Spleen (tissue), 11 donors: ENCODE measurements around the gene SBSN. TPM values are rescaled to one million over a fixed set of nuclear protein-coding genes. Genes with fewer than 3 reads are reported as not detected.

Source experiments
- DNase-seq: peaks from one replicate; pipeline ENCODE4 v3.0.0-alpha.2; 2020
- H3K27ac ChIP-seq, 8 donors: fragments of 200-600 bp; sonication (generic) in 7 of 8; 1 replicate in 4 of 8; 2 replicates in 4 of 8; pipeline versions ENCODE4 v1.5.0 to v1.8.0; 2016 to 2021; ENCODE audit warnings: inconsistent platforms in 4 of 8, mild to moderate bottlenecking in 4 of 8, moderate library complexity in 1 of 8
- H3K27me3 ChIP-seq, 7 donors: fragments of 200-600 bp; sonication (generic) in 6 of 7; replicated peaks in 1 of 7; 1 replicate in 4 of 7; 2 replicates in 3 of 7; pipeline versions ENCODE4 v1.5.0 to v1.8.0; 2016 to 2021; ENCODE audit warnings: inconsistent platforms in 3 of 7, mild to moderate bottlenecking in 1 of 7
- H3K36me3 ChIP-seq, 6 donors: fragments of 200-600 bp; sonication (generic) in 5 of 6; 1 replicate in 4 of 6; 2 replicates in 2 of 6; pipeline versions ENCODE4 v1.5.0 to v1.8.0; 2016 to 2021; ENCODE audit warnings: inconsistent platforms in 2 of 6
- H3K4me1 ChIP-seq, 6 donors: fragments of 200-600 bp; sonication (generic) in 5 of 6; 1 replicate in 3 of 6; 2 replicates in 3 of 6; pipeline versions ENCODE4 v1.5.0 to v1.8.0; 2016 to 2021; ENCODE audit warnings: inconsistent platforms in 3 of 6
- H3K4me3 ChIP-seq, 8 donors: fragments of 200-600 bp; sonication (generic) in 7 of 8; 1 replicate in 4 of 8; 2 replicates in 4 of 8; pipeline versions ENCODE4 v1.5.0 to v1.8.0; 2016 to 2021; ENCODE audit warnings: inconsistent platforms in 4 of 8, mild to moderate bottlenecking in 4 of 8, moderate library complexity in 2 of 8
- H3K9me3 ChIP-seq, 8 donors: fragments of 200-600 bp; sonication (generic) in 7 of 8; 1 replicate in 4 of 8; 2 replicates in 4 of 8; pipeline versions ENCODE4 v1.5.0 to v1.8.0; 2016 to 2021; ENCODE audit warnings: inconsistent platforms in 4 of 8
- CTCF ChIP-seq, 11 experiments: fragments of 200-600 bp in 7 of 11; fragments of 450-650 bp in 4 of 11; sonication (generic) in 4 of 11; IDR thresholded peaks in 8 of 11; conservative IDR thresholded peaks in 3 of 11; 1 replicate in 7 of 11; 2 replicates in 4 of 11; pipeline versions ENCODE4 v1.4.0 to v1.8.0; 2016 to 2021; ENCODE audit warnings: antibody characterized with exemption in 11 of 11, inconsistent platforms in 4 of 11, mild to moderate bottlenecking in 1 of 11
- POLR2A ChIP-seq, 3 donors: fragments of 450-650 bp; IDR thresholded peaks; one replicate each; pipeline ENCODE4 v1.5.1; 2017; ENCODE audit warnings: antibody characterized with exemption in 3 of 3, mild to moderate bottlenecking in 1 of 3
- POLR2AphosphoS5 ChIP-seq, 3 donors: sonication (generic); formaldehyde crosslinking; IDR thresholded peaks; one replicate each; pipeline ENCODE4 v1.5.1; 2017; ENCODE audit warnings: antibody characterized with exemption in 3 of 3
- WGBS, 5 donors: extraction: QIAGEN DNeasy Blood & Tissue Kit in 3 of 5; methylation state at CpG; one replicate each; pipeline versions ENCODE4 v1.1.5 to v1.1.7; 2013 to 2018; 5-methylcytosine and 5-hydroxymethylcytosine counted together
- intact Hi-C: fragments of 100-400 bp; cut with DNase I; formaldehyde crosslinking; loops from one replicate; pipeline ENCODE4 v1.15.0; 2023; ENCODE audit warnings: low total_unique reads
- polyA plus RNA-seq, 3 donors: library from polyadenylated mRNA; stranded (reverse); fragments of 200-250 nt; gene quantifications; one replicate each; pipeline ENCODE4 v1.2.1, GENCODE V29; 2013
- total RNA-seq, 7 donors: library from RNA; depleted of rRNA in 3 of 7; stranded (reverse); fragments of >200 nt in 3 of 7; fragmentation: NEBNext Ultra II Directional in 4 of 7; extraction: Animal tissue kit (Norgen Biotek cat#: 25700) in 4 of 7; gene quantifications; one replicate each; pipeline versions ENCODE4 v1.1.0 to v1.2.1, GENCODE V29; 2016 to 2021
- donor health status: healthy with polysubstance abuse.
- donor health status: DM: no; HTN: no; CAD: no; lungs with moderate emphysema.
- donor health status: DM: no; HTN: no; CAD: no.
- donor health status: Bipolar disorder and iron deficiency.
- donor health status: healthy.
- donor health status: DM: no; HTN: no; CAD: no.
- donor health status: DM: yes; HTN: yes; CAD: no.

Gene SBSN
- total and polyA plus RNA-seq, 10 donors = 0.05 to 0.33 (median 0.19) TPM; not detected in 7

- Histone ChIP-seq H3K27me3 (peaks cover 0 to 20% (median 2%) of the 10 kb centered on the region in 7 donors), H3K36me3 (no peaks in the 10 kb centered on the region), H3K4me1 (no peaks in the 10 kb centered on the region), H3K9me3 (no peaks in the 10 kb centered on the region), H3K27ac (no peak overlapping the region), H3K4me3 (no peak overlapping the region)
- 60 to 66% (median 61%) methylated on average over 7 of the region's 7 CpGs for WGBS, 5 donors
- DNase-seq = no peak
- intact Hi-C loops = no loop called here
- TF ChIP-seq POLR2AphosphoS5 (IDR thresholded peaks at IDR 0.05) (no peak), POLR2A (IDR thresholded peaks at IDR 0.05) (no peak), CTCF (IDR thresholded peaks at IDR 0.05 in 8 of 11, conservative IDR thresholded peaks at IDR 0.05 in 3 of 11) (no peak)
Measured at GRCh38 chr19:35519291-35519690, 8.8 kb downstream of the SBSN start.

- peaks cover 0 to 28% (median 6%) of the 10 kb centered on the region in 7 donors for H3K27me3 ChIP-seq
- intact Hi-C loops = no loop called here
Measured at GRCh38 chr19:35518313-35518712, 9.8 kb downstream of the SBSN start.

GRCh38 chr19:35517342-35517741, 10.8 kb downstream of the SBSN start:
- Histone ChIP-seq H3K4me1 (no peaks in the 10 kb centered on the region), H3K9me3 (no peaks in the 10 kb centered on the region), H3K27me3 (peaks cover 0 to 38% (median 10%) of the 10 kb centered on the region in 7 donors), H3K4me3 (no peak overlapping the region), H3K27ac (no peak overlapping the region), H3K36me3 (no peaks in the 10 kb centered on the region)
- DNase-seq = no peak
- 78 to 89% (median 83%) methylated on average over 2 of the region's 2 CpGs for WGBS, 5 donors
- TF ChIP-seq POLR2A (IDR thresholded peaks at IDR 0.05) = no peak
- TF ChIP-seq CTCF (IDR thresholded peaks at IDR 0.05 in 8 of 11, conservative IDR thresholded peaks at IDR 0.05 in 3 of 11) = no peak
- no peak for TF ChIP-seq POLR2AphosphoS5 (IDR thresholded peaks at IDR 0.05)
- intact Hi-C loops = no loop called here

More at GRCh38 chr19:35518313-35518712, 9.8 kb downstream of the SBSN start:
- TF ChIP-seq POLR2AphosphoS5 (IDR thresholded peaks at IDR 0.05) (no peak), POLR2A (IDR thresholded peaks at IDR 0.05) (no peak), CTCF (IDR thresholded peaks at IDR 0.05 in 8 of 11, conservative IDR thresholded peaks at IDR 0.05 in 3 of 11) (no peak)
- Histone ChIP-seq H3K36me3 (no peaks in the 10 kb centered on the region), H3K9me3 (no peaks in the 10 kb centered on the region), H3K4me3 (no peak overlapping the region), H3K4me1 (no peaks in the 10 kb centered on the region), H3K27ac (no peak overlapping the region)
- 67 to 83% (median 73%) methylated on average over 6 of the region's 6 CpGs for WGBS, 5 donors
- no peak for DNase-seq

- Histone ChIP-seq H3K27me3 (peaks cover 0 to 48% (median 10%) of the 10 kb centered on the region in 7 donors), H3K9me3 (no peaks in the 10 kb centered on the region), H3K36me3 (no peaks in the 10 kb centered on the region), H3K27ac (no peak overlapping the region), H3K4me3 (no peak overlapping the region), H3K4me1 (no peaks in the 10 kb centered on the region)
- DNase-seq = no peak
- 83 to 91% (median 85%) methylated on average over 3 of the region's 3 CpGs for WGBS, 5 donors
- intact Hi-C loops = no loop called here
- TF ChIP-seq CTCF (IDR thresholded peaks at IDR 0.05 in 8 of 11, conservative IDR thresholded peaks at IDR 0.05 in 3 of 11) (no peak), POLR2A (IDR thresholded peaks at IDR 0.05) (no peak)
Measured at GRCh38 chr19:35516310-35516709, 11.8 kb downstream of the SBSN start.
